Left forelimb (tissue), 1 donor: ENCODE measurements around the gene CCM2.
A peak's percentile ranks its signal among the peaks of the same experiment; 100 is the strongest.

ENCODE experiments used
- DNase-seq: peaks from one replicate; pipeline ENCODE4 v3.0.0-alpha.2; 2018; ENCODE audit warnings: low spot score

The CCM2 gene

GRCh38 chr7:45000093-45001032, at the start of gene CCM2:
Gene CCM2, plus strand, starts transcription at chr7:45000201. Its CDS starts 133 bp downstream, at chr7:45000334.
- DNase-seq: no peak

DNA sequence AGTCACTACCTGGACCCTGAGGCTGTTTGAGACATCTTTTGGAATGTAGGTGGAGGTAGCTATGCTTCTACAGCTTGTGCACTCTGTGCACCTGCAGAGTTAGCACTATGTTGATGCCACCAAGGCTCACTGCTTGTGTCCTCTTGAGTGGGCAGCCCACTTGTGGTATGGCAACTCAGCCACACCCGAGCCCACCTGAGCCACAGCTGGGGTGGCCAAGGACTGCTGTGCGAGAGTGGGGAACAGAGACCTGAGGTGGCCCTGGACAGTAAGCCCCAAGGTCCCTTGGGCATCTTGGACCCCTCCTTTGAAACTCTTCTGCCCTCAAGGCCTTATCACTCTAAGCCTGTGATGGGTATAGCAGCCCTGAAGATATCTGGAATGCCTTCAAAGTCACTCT, 46.8 kb upstream of the CCM2 start:
- DNase-seq: no peak

- no peak for DNase-seq
Observed at GRCh38 chr7:44955733-44956132, 44.3 kb upstream of the CCM2 start.

- DNase-seq: no peak
Observed at GRCh38 chr7:44956157-44956766, 43.7 kb upstream of the CCM2 start.

GRCh38 chr7:44958645-44959344, 41.2 kb upstream of the CCM2 start:
- DNase-seq: no peak

DNA sequence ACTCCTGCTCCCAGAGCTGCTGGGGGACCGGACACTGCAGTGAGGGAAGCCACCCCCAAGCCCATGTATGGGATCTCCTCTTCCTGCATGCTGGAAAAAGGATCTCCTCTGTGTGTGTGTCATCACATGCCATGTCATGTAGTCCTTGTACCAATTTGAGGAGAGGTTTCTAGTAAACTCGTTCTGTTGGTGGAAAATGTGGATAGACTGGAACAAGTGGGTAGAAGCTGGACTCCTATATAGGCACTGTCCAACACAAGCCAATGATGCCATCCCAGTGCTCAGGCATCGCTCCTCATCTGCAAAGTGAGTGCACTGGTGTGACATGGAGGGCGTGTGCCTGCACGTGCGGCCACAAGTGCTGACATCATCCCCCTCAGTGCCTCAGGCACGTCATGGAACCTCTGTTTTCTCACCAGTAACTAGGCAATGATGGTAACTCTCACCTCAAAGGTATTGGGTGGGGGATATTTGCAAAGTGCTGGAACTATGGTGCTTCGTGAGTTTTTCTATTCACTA, 40.5 kb upstream of the CCM2 start:
- no peak for DNase-seq

DNA sequence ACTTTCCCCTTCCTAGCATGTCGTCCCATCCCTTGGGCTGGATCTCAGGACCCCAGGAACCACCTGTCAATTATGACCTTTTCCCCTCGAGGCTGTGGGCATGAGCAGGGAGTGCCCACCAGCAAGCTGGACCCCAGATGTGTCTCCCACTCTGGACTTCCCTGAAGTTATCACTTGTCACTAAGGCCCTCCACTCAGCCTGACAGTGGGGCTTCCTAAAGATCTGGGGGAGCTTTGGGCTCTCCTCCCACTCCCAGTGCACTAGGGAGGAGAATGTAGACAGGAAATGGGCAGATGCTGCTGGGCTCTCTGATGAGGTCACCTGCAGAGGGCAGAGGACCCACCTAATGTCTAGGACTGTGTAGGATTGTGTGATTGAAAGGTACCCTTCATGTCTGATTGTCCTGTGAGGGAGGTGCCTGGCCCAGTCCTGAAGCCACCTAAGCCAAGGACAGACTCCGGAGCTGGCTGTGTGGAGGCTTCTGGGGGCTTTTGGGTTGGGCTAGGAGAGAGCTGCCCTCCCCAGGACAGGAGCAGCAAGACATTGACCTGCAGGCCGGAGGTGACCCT, 39.9 kb upstream of the CCM2 start:
- no peak for DNase-seq

GRCh38 chr7:44961844-44962482, 38.0 kb upstream of the CCM2 start:
- DNase-seq: peak; percentile 69

GRCh38 chr7:44962483-44963251, 37.3 kb upstream of the CCM2 start:
- DNase-seq: peak; percentile 79

GRCh38 chr7:44963364-44964290, 36.4 kb upstream of the CCM2 start:
- DNase-seq: peak; percentile 62

- DNase-seq: no peak
Observed at GRCh38 chr7:44964384-44964830, 35.6 kb upstream of the CCM2 start.

DNA sequence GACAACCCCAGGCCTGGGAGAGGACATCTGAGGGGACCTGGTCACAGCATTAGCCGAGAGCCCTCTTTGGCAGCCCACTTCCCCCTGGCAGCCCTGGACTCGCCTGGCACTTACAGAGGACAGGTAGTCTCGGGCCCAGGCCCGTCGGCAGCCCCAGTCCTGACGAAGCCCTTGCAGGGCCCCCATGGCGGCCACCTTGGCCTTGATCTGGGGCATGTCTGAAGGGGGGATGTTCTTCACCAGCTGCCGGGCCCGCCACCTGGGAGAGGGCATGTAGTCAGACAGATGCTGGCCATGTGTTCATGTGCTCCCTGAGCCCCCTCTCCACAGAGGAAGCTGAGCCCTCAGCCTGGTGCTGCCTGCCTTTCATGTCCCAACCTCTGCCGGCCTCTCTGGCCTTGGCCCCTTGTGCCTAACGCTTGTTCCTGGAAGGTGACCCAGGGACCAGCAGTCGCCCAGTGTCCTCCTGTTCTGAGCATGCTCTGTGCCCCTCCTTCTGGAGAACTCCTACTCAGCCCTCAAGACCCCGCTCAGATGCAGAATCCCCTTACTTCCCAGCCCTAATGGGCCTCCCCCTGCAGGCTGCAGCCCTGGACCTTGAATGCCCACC, 35.1 kb upstream of the CCM2 start:
- DNase-seq: peak; percentile 52

- no peak for DNase-seq
Observed at GRCh38 chr7:44965441-44965903, 34.5 kb upstream of the CCM2 start.

DNA sequence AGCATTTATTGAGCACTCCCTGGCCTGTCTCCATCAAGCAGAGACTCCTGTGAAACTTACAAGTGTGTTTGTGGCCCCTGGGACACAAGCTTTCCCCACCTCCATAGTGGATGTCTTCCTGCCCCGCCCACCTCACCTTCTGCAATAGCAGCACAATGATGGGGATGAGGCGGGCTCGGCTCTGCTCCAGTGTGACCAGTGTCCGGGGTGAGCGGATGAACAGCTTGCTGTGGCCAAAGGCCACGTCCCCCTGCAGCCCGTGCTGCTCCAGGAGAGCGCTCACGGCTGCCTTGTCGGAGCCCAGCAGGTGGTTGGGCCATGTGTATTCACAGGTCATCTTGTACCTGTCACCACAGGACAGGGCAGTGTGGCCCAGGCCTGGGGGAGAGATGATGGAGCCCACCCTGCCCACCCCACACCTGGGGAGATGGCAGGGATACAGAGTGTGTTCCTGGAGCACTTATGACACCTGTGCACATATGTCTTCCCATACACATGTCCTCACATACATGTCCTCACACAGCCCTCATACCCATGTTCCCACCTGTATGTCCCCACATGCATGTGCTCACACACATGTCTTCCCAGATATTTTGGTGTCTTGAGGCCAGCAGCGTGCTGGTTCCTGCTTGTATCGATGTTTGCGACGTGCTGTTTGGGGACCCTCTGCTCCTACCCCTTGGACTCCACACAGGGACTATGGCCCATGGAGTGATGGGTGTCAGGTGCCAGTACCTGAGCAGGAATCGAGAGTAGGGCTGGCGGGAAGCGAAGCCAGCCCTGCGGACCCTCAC, 33.9 kb upstream of the CCM2 start:
- no peak for DNase-seq

DNA sequence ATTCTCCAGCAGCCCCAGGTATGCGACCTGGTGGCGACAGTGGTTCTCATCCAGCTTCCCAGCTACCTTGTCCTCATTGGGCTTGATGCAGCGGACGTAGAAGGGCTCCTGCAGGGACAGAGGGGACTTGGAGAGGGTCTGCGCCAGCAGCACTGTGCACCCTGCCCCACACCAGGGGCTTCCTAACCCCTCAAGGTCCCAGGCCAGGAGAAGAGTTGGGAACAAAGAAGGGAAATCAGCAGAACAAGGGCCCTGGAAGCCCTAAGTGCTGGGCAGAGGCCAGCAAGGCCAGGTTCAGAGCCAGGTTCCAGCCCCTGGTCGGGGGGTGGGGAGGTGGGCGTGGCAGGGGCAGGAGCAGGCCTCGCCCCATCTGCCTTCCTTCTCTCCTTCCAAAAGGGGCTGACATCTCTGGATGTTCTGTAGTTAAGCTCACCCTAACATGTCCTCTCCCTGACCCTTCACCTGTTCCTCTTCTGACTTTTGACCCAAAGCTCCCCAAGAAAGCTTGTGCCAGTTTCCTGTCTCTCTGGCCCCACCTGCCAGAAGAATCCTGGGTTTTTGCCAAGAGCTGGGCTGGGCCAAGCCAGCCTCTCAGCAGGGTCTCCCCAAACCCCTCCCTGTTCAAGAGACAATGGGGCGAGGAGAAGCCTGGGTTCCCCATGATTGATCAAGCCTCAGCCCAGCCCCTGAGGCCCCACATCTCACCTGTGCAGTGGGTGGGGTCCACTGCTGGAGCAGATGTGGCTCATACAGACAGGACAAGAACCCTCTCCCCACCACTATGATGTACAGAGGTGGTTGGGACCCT, 33.1 kb upstream of the CCM2 start:
- DNase-seq: peak; percentile 60

GRCh38 chr7:44967571-44968446, 32.2 kb upstream of the CCM2 start:
- peak; percentile 64 for DNase-seq
